Measurements from ENCODE around the gene GABRR3. TPM values are rescaled to one million over a fixed set of nuclear protein-coding genes. Genes with fewer than 3 reads are reported as not detected.

The GABRR3 gene
- total RNA-seq, 1 experiment from 2014 or later = not detected

- H3K9me3 Mint-ChIP-seq (ENCODE audit: unreplicated experiment) = no peaks in the 10 kb centered on the region
- H3K36me3 ChIP-seq (ENCODE audit: control insufficient read depth, insufficient read depth, low read length) = no peaks in the 10 kb centered on the region
- no peaks in the 10 kb centered on the region for H3K4me1 Mint-ChIP-seq (ENCODE audit: low read depth, unreplicated experiment)
- BruUV-seq (replicated peaks) = no TSS peak
- peaks cover 2% of the 10 kb centered on the region for H3K36me3 Mint-ChIP-seq (ENCODE audit: insufficient read depth, unreplicated experiment)
- intact Hi-C loops (cut with micrococcal nuclease; ENCODE audit: unreplicated experiment) = no loop called here
- no peaks in the 10 kb centered on the region for H3K9me3 ChIP-seq
- no peak overlapping the region for H3K4me3 Mint-ChIP-seq (ENCODE audit: unreplicated experiment)
- H3K4me3 ChIP-seq (ENCODE audit: low read depth, low read length) = no peak overlapping the region
- ChIA-PET CTCF (no interaction called here), POLR2A (no interaction called here)
- no peaks in the 10 kb centered on the region for H3K4me1 ChIP-seq
- H3K27me3 ChIP-seq (replicated peaks; ENCODE audit: control insufficient read depth, insufficient read depth, low read length) = no peaks in the 10 kb centered on the region
- TF ChIP-seq CTCF (IDR thresholded peaks at IDR 0.05; ENCODE audit: insufficient read depth in 1 of 2, low read depth in 1 of 2, low read length in 1 of 2, severe bottlenecking in 1 of 2, unreplicated experiment in 1 of 2) = no peak
- H3K27ac Mint-ChIP-seq (ENCODE audit: unreplicated experiment) = no peak overlapping the region
- H3K27me3 Mint-ChIP-seq (ENCODE audit: insufficient read depth, unreplicated experiment) = no peaks in the 10 kb centered on the region
- DNase-seq = no peak
These were observed 79.1 kb downstream of the GABRR3 start for GRCh38 chr3:97956051-97956450.

DNA sequence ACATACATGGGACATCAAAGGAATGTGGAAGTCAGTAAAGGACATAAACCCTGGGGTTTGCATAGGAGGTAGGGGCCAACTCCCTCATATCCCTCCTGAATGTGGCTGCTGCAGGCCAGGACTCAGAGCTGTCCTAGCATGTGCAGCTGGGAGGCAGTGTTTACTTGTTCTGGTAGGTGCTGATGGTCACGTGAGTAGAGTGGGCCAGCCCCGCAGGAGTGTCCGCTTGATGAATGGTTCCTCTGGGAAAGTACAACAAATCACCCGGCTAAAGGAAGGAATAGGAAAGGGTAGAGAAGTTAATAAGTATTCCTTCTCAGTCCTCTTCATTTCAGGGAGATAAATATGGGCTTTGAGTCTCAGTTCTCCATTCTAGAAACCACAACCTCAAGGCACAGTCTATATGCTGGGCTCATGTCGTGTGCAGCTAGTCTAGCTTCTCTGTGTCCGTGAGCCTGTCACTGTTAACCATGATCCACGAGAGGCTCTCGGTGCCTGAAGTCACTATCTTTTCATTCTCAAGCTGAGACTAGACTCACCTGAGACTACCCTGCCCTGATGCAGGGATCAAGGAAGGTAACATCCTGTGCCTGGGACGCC lies 80.8 kb downstream of the GABRR3 start:
- H3K27me3 ChIP-seq (replicated peaks; ENCODE audit: control insufficient read depth, insufficient read depth, low read length) = no peaks in the 10 kb centered on the region
- H3K27me3 Mint-ChIP-seq (ENCODE audit: insufficient read depth, unreplicated experiment) = no peaks in the 10 kb centered on the region
- CTCF ChIA-PET = interaction anchor here (1.1 kb wide), 1 partner anchor 69 kb away, joined by 4 read pairs; no protein-coding TSS in a partner anchor
- H3K4me3 ChIP-seq (ENCODE audit: low read depth, low read length) = no peak overlapping the region
- H3K4me1 ChIP-seq = no peaks in the 10 kb centered on the region
- DNase-seq = no peak
- H3K27ac Mint-ChIP-seq (ENCODE audit: unreplicated experiment) = no peak overlapping the region
- POLR2A ChIA-PET = no interaction called here
- intact Hi-C loops (cut with micrococcal nuclease; ENCODE audit: unreplicated experiment) = no loop called here
- H3K9me3 ChIP-seq = no peaks in the 10 kb centered on the region
- peaks cover 10% of the 10 kb centered on the region for H3K36me3 Mint-ChIP-seq (ENCODE audit: insufficient read depth, unreplicated experiment)
- TF ChIP-seq CTCF (IDR thresholded peaks at IDR 0.05; ENCODE audit: insufficient read depth in 1 of 2, low read depth in 1 of 2, low read length in 1 of 2, severe bottlenecking in 1 of 2, unreplicated experiment in 1 of 2) = no peak
- H3K4me1 Mint-ChIP-seq (ENCODE audit: low read depth, unreplicated experiment) = no peaks in the 10 kb centered on the region
- no peaks in the 10 kb centered on the region for H3K9me3 Mint-ChIP-seq (ENCODE audit: unreplicated experiment)
- no peak overlapping the region for H3K4me3 Mint-ChIP-seq (ENCODE audit: unreplicated experiment)
- H3K36me3 ChIP-seq (ENCODE audit: control insufficient read depth, insufficient read depth, low read length) = no peaks in the 10 kb centered on the region
- no TSS peak for BruUV-seq (replicated peaks)

GRCh38 chr3:97952872-97953271 lies 82.2 kb downstream of the GABRR3 start:
- no peak for TF ChIP-seq CTCF (IDR thresholded peaks at IDR 0.05; ENCODE audit: insufficient read depth in 1 of 2, low read depth in 1 of 2, low read length in 1 of 2, severe bottlenecking in 1 of 2, unreplicated experiment in 1 of 2)
- no peak for DNase-seq
- Histone ChIP-seq H3K4me1 (no peaks in the 10 kb centered on the region), H3K27me3 (replicated peaks; ENCODE audit: control insufficient read depth, insufficient read depth, low read length) (no peaks in the 10 kb centered on the region), H3K9me3 (no peaks in the 10 kb centered on the region), H3K36me3 (ENCODE audit: control insufficient read depth, insufficient read depth, low read length) (no peaks in the 10 kb centered on the region), H3K4me3 (ENCODE audit: low read depth, low read length) (no peak overlapping the region)
- POLR2A ChIA-PET = no interaction called here
- H3K9me3 Mint-ChIP-seq (ENCODE audit: unreplicated experiment) = no peaks in the 10 kb centered on the region
- BruUV-seq (replicated peaks) = no TSS peak
- no peak overlapping the region for H3K27ac Mint-ChIP-seq (ENCODE audit: unreplicated experiment)
- H3K4me3 Mint-ChIP-seq (ENCODE audit: unreplicated experiment) = no peak overlapping the region
- H3K4me1 Mint-ChIP-seq (ENCODE audit: low read depth, unreplicated experiment) = no peaks in the 10 kb centered on the region
- H3K36me3 Mint-ChIP-seq (ENCODE audit: insufficient read depth, unreplicated experiment) = peaks cover 18% of the 10 kb centered on the region
- intact Hi-C loops (cut with micrococcal nuclease; ENCODE audit: unreplicated experiment) = no loop called here
- no peaks in the 10 kb centered on the region for H3K27me3 Mint-ChIP-seq (ENCODE audit: insufficient read depth, unreplicated experiment)
- CTCF ChIA-PET = no interaction called here

All from Caco-2 (cell line).